ENCODE measurements around the gene GPATCH4. TPM values are rescaled to one million over a fixed set of nuclear protein-coding genes. Genes with fewer than 3 reads are reported as not detected.

The GPATCH4 gene
- total and polyA plus RNA-seq, 7 experiments from 2014 or later, result 33.3 to 59.1 (median 46.1) TPM

DNA sequence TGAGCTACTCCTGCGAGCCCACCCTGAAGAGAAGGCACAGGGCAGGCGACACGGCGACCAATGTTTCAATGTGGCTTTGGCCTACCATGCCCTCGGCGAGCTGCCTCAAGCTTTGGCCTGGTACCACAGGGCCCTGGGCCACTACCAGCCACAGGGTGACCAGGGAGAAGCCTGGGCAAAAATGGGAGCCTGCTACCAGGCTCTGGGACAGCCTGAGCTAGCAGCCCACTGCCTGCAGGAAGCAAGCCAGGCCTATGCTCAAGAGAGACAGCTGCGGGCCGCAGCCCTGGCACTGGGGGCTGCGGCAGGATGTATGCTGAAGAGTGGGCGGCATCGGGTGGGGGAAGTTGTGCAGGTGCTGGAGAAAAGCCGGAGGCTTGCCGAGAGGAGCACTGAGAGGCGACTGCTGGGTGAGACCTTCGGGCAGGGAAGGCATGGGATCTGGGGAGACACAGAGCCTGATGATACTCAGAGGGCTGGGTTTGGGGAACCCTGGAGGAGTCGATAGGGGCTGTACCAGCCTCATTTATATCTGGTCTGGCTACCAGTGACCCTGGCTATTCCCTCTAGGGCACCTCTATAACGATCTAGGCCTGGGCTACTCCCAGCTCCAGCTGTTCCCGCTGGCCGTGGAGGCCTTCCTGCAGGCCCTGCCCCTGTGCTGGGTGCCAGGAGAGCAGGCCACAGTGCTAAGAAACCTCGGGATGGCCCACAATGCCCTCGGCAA lies 19.5 kb downstream of the GPATCH4 start:
- POLR2A ChIA-PET, result interaction anchor here (0.5 to 3.4 kb wide), 18 partner anchors 9 to 127 kb away, joined by 3 to 32 read pairs (median 4); partner anchors contain the start of genes GPATCH4, IQGAP3, MEF2D and NAXE

DNA sequence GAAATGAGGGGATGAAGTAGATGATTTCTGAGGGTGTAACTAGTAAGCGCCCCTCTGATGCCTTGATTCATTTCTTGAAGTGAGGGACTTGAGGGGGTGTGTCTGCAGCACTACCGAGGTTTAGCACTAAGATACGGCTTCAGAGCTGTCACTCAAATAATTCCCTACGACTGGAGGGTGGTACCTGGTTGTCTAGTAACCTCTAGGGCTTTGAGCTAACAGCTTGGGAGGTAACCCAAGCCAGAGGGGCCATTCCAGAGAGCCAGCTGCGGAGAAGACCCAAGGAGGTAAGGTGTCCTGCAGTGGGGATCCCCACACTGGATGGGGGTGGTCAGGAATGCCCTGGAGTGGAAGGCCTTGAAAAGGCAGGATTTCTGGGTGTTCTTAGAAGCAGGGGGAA lies 21.8 kb downstream of the GPATCH4 start, which contains the start of gene TTC24:
TSS of gene TTC24 (plus strand) at position 252 of the 400 bp plus-strand sequence. CDS start 1,642 bp downstream, outside the sequence.
- no peaks in the 10 kb centered on the region for H3K9me3 Mint-ChIP-seq
- POLR2A ChIA-PET, result interaction anchor here (0.6 to 3.4 kb wide), 4 partner anchors 13 to 79 kb away, joined by 3 to 32 read pairs (median 4); partner anchors contain the start of gene MEF2D
- CTCF ChIA-PET, result interaction anchor here (1.0 kb wide), 1 partner anchor 125 kb away, joined by 4 read pairs; no protein-coding TSS in a partner anchor

More for the DNA sequence above, 19.5 kb downstream of the GPATCH4 start:
- Histone ChIP-seq H3K9me3 (ENCODE audit: control insufficient read depth in 2 of 3, low read length in 3 of 3) (no peaks in the 10 kb centered on the region), H3K27ac (ENCODE audit: low read depth, low read length) (peak overlapping the region; percentile 79), H3K4me1 (ENCODE audit: control insufficient read depth in 2 of 2, insufficient read depth in 2 of 2, low read length in 2 of 2) (peaks cover 15 to 25% of the 10 kb centered on the region in 2 donors), H3K27me3 (ENCODE audit: control insufficient read depth in 2 of 2, insufficient read depth in 2 of 2, low read length in 2 of 2) (no peaks in the 10 kb centered on the region), H3K4me3 (ENCODE audit: low read length) (peak overlapping the region; percentile 37), H3K36me3 (ENCODE audit: control insufficient read depth in 2 of 3, insufficient read depth in 3 of 3, low read length in 3 of 3) (no peaks in the 10 kb centered on the region)
- H3K4me3 Mint-ChIP-seq, result peak overlapping the region; percentile 71 to 96 (median 88)
- no peaks in the 10 kb centered on the region for H3K9me3 Mint-ChIP-seq
- intact Hi-C loops (cut with micrococcal nuclease), result loop anchor here in 1 of 2 donors (2.0 kb wide), 1 partner anchor 101 kb away; no protein-coding TSS in a partner anchor
- peak overlapping the region; percentile 88 to 99 (median 97) for H3K27ac Mint-ChIP-seq
- CTCF ChIA-PET, result interaction anchor here (0.7 to 3.0 kb wide), 12 partner anchors 9 to 100 kb away, joined by 3 to 20 read pairs (median 6); partner anchors contain the start of genes NAXE and NES
- ATAC-seq (peak; percentile 68), DNase-seq (peak in 5 of 9 donors; percentile 36 to 59 (median 46))
- H3K4me1 Mint-ChIP-seq, result peaks cover 6 to 40% (median 29%) of the 10 kb centered on the region in 7 donors
- H3K36me3 Mint-ChIP-seq, result peaks cover 0 to 6% (median 1%) of the 10 kb centered on the region in 5 donors
- H3K27me3 Mint-ChIP-seq, result no peaks in the 10 kb centered on the region

DNA sequence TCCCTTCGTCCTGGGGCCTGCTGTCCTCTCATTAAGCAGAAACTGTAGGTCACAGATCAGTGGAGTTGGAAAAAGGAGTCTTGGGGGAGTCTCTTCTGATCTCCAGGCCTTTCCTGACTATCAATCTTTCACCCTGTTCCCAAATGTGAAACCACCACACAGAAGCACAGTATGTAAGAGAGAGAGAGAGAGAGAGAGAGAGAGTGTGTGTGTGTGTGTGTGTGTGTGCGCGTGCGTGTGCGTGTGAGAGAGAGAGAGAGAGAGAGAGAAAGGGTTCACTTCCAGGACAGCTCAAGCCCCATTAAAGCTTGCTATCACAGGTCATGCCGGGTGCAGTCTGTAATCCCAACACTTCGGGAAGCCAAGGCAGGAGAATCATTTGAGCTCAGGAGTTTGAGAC lies 23.2 kb downstream of the GPATCH4 start:
- Mint-ChIP-seq H3K9me3 (no peaks in the 10 kb centered on the region), H3K27me3 (peaks cover 2 to 12% (median 9%) of the 10 kb centered on the region in 5 donors), H3K27ac (peak overlapping the region in 1 of 9 donors; percentile 17), H3K36me3 (peaks cover 0 to 3% (median 0%) of the 10 kb centered on the region in 5 donors), H3K4me1 (peaks cover 7 to 22% (median 19%) of the 10 kb centered on the region in 7 donors), H3K4me3 (no peak overlapping the region)
- no peak for ATAC-seq
- H3K4me3 ChIP-seq (ENCODE audit: low read length), result no peak overlapping the region
- ChIA-PET CTCF (interaction anchor here (0.7 to 0.8 kb wide), 2 partner anchors 77 to 118 kb away, joined by 3 read pairs; no protein-coding TSS in a partner anchor), POLR2A (interaction anchor here (0.6 to 1.9 kb wide), 2 partner anchors 37 to 77 kb away, joined by 3 to 4 read pairs; partner anchors contain the start of gene MEF2D)
- H3K27ac ChIP-seq (ENCODE audit: low read depth, low read length), result no peak overlapping the region
- DNase-seq, result no peak
- H3K27me3 ChIP-seq (ENCODE audit: control insufficient read depth in 2 of 2, insufficient read depth in 2 of 2, low read length in 2 of 2), result no peaks in the 10 kb centered on the region
- intact Hi-C loops (cut with micrococcal nuclease), result no loop called here
- H3K36me3 ChIP-seq (ENCODE audit: control insufficient read depth in 2 of 3, insufficient read depth in 3 of 3, low read length in 3 of 3), result no peaks in the 10 kb centered on the region
- peaks cover 8 to 18% of the 10 kb centered on the region in 2 donors for H3K4me1 ChIP-seq (ENCODE audit: control insufficient read depth in 2 of 2, insufficient read depth in 2 of 2, low read length in 2 of 2)
- no peaks in the 10 kb centered on the region for H3K9me3 ChIP-seq (ENCODE audit: control insufficient read depth in 2 of 3, low read length in 3 of 3)

More for the DNA sequence above, 21.8 kb downstream of the GPATCH4 start, which contains the start of gene TTC24:
- H3K4me1 Mint-ChIP-seq, result peaks cover 6 to 35% (median 24%) of the 10 kb centered on the region in 7 donors
- no peaks in the 10 kb centered on the region for H3K27me3 ChIP-seq (ENCODE audit: control insufficient read depth in 2 of 2, insufficient read depth in 2 of 2, low read length in 2 of 2)
- peaks cover 0 to 3% (median 0%) of the 10 kb centered on the region in 5 donors for H3K36me3 Mint-ChIP-seq
- no peak within 1 kb of the TSS for H3K27ac ChIP-seq (ENCODE audit: low read depth, low read length)
- peaks cover 0 to 6% (median 4%) of the 10 kb centered on the region in 5 donors for H3K27me3 Mint-ChIP-seq
- no peaks in the 10 kb centered on the region for H3K9me3 ChIP-seq (ENCODE audit: control insufficient read depth in 2 of 3, low read length in 3 of 3)
- DNase-seq, result no peak
- intact Hi-C loops (cut with micrococcal nuclease), result no loop called here
- no peaks in the 10 kb centered on the region for H3K36me3 ChIP-seq (ENCODE audit: control insufficient read depth in 2 of 3, insufficient read depth in 3 of 3, low read length in 3 of 3)
- H3K4me3 Mint-ChIP-seq, result no peak within 1 kb of the TSS
- H3K27ac Mint-ChIP-seq, result peak within 1 kb of the TSS in 2 of 9 donors; percentile 14 to 36
- peaks cover 15 to 25% of the 10 kb centered on the region in 2 donors for H3K4me1 ChIP-seq (ENCODE audit: control insufficient read depth in 2 of 2, insufficient read depth in 2 of 2, low read length in 2 of 2)
- ATAC-seq, result no peak
- no peak within 1 kb of the TSS for H3K4me3 ChIP-seq (ENCODE audit: low read length)

GRCh38 chr1:156577550-156577949 lies 23.7 kb downstream of the GPATCH4 start:
- no peaks in the 10 kb centered on the region for H3K9me3 Mint-ChIP-seq
- no peak overlapping the region for H3K27ac Mint-ChIP-seq
- H3K27ac ChIP-seq (ENCODE audit: low read depth, low read length), result no peak overlapping the region
- no peak overlapping the region for H3K4me3 Mint-ChIP-seq
- ChIA-PET CTCF (interaction anchor here (0.7 kb wide), 1 partner anchor 117 kb away, joined by 3 read pairs; no protein-coding TSS in a partner anchor), POLR2A (interaction anchor here (1.9 kb wide), 1 partner anchor 77 kb away, joined by 4 read pairs; the partner anchor contains the start of gene MEF2D)
- H3K27me3 ChIP-seq (ENCODE audit: control insufficient read depth in 2 of 2, insufficient read depth in 2 of 2, low read length in 2 of 2), result peaks cover 0 to under 1% of the 10 kb centered on the region in 2 donors
- H3K27me3 Mint-ChIP-seq, result peaks cover 7 to 16% (median 14%) of the 10 kb centered on the region in 5 donors
- no peak overlapping the region for H3K4me3 ChIP-seq (ENCODE audit: low read length)
- H3K9me3 ChIP-seq (ENCODE audit: control insufficient read depth in 2 of 3, low read length in 3 of 3), result no peaks in the 10 kb centered on the region
- H3K36me3 ChIP-seq (ENCODE audit: control insufficient read depth in 2 of 3, insufficient read depth in 3 of 3, low read length in 3 of 3), result no peaks in the 10 kb centered on the region
- no peak for ATAC-seq
- no peak for DNase-seq
- intact Hi-C loops (cut with micrococcal nuclease), result no loop called here
- peaks cover 5 to 14% of the 10 kb centered on the region in 2 donors for H3K4me1 ChIP-seq (ENCODE audit: control insufficient read depth in 2 of 2, insufficient read depth in 2 of 2, low read length in 2 of 2)
- H3K36me3 Mint-ChIP-seq, result peaks cover 0 to 3% (median 0%) of the 10 kb centered on the region in 5 donors
- H3K4me1 Mint-ChIP-seq, result peaks cover 11 to 22% (median 21%) of the 10 kb centered on the region in 7 donors

DNA sequence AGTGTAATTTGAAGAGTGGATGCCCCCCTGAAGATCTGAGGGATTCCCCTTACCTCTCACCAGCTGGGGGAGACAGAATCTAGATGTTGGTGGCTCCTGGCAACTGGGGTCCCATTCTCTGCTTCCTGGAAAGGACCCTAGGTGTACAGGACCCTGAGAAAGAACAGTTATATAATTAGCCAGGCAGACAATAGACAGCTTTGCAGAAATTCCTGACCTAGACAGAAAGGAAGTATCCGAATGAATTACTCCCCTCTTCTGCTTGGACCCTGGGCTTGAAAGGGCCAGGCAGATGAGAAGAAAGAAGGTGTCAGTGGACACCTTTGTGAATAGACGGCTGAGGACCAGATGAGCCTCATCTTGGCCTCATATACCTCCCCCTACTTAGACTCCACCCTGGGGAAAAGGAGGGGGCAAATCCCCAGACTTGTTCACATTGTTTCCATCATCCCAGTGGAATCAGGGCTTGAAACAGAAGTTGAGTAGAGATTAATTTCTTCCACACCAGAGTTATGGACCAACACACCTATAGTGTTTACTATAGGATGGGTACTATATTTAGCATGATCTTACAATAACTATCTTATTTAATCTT lies 27.1 kb downstream of the GPATCH4 start:
- ATAC-seq (no peak), DNase-seq (no peak)
- H3K27me3 Mint-ChIP-seq, result peaks cover 16 to 41% (median 32%) of the 10 kb centered on the region in 5 donors
- intact Hi-C loops (cut with micrococcal nuclease), result loop anchor here in 1 of 2 donors (5.0 kb wide), 1 partner anchor 33 kb away; no protein-coding TSS in a partner anchor
- H3K27ac ChIP-seq (ENCODE audit: low read depth, low read length), result no peak overlapping the region
- H3K4me1 ChIP-seq (ENCODE audit: control insufficient read depth in 2 of 2, insufficient read depth in 2 of 2, low read length in 2 of 2), result peaks cover 4 to 9% of the 10 kb centered on the region in 2 donors
- no peak overlapping the region for H3K27ac Mint-ChIP-seq
- H3K4me1 Mint-ChIP-seq, result peaks cover 10 to 27% (median 19%) of the 10 kb centered on the region in 7 donors
- no peaks in the 10 kb centered on the region for H3K36me3 ChIP-seq (ENCODE audit: control insufficient read depth in 2 of 3, insufficient read depth in 3 of 3, low read length in 3 of 3)
- H3K27me3 ChIP-seq (ENCODE audit: control insufficient read depth in 2 of 2, insufficient read depth in 2 of 2, low read length in 2 of 2), result peaks cover 0 to 16% of the 10 kb centered on the region in 2 donors
- peaks cover 0 to 5% (median 0%) of the 10 kb centered on the region in 5 donors for H3K36me3 Mint-ChIP-seq
- H3K4me3 Mint-ChIP-seq, result no peak overlapping the region
- ChIA-PET POLR2A (no interaction called here), CTCF (no interaction called here)
- H3K9me3 ChIP-seq (ENCODE audit: control insufficient read depth in 2 of 3, low read length in 3 of 3), result no peaks in the 10 kb centered on the region
- H3K9me3 Mint-ChIP-seq, result peaks cover 0 to 2% (median 0%) of the 10 kb centered on the region in 11 donors
- no peak overlapping the region for H3K4me3 ChIP-seq (ENCODE audit: low read length)

DNA sequence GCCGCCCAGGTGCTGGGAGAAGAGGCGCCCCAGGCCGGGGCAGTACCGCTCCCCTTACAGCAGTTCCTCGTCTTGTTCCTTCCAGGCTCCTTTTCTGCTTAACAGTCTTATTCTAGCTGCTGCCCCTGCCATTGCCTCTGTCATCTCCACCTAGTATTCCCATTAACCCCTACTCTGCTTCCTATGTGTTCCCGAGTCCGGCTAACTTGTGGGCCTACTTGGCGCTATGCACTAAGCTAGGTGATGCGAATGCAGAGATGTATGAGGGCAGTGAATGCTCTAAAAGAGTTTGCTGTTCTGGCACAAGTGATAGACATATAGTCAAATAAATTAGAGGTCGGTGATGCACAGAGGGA lies 28.6 kb downstream of the GPATCH4 start:
- peak overlapping the region in 4 of 9 donors; percentile 21 to 59 (median 40) for H3K27ac Mint-ChIP-seq
- Histone ChIP-seq H3K9me3 (ENCODE audit: control insufficient read depth in 2 of 3, low read length in 3 of 3) (no peaks in the 10 kb centered on the region), H3K27ac (ENCODE audit: low read depth, low read length) (no peak overlapping the region), H3K36me3 (ENCODE audit: control insufficient read depth in 2 of 3, insufficient read depth in 3 of 3, low read length in 3 of 3) (no peaks in the 10 kb centered on the region), H3K4me1 (ENCODE audit: control insufficient read depth in 2 of 2, insufficient read depth in 2 of 2, low read length in 2 of 2) (peaks cover 4 to 9% of the 10 kb centered on the region in 2 donors), H3K4me3 (ENCODE audit: low read length) (peak overlapping the region; percentile 41), H3K27me3 (ENCODE audit: control insufficient read depth in 2 of 2, insufficient read depth in 2 of 2, low read length in 2 of 2) (peaks cover 0 to 16% of the 10 kb centered on the region in 2 donors)
- H3K4me1 Mint-ChIP-seq, result peaks cover 10 to 27% (median 19%) of the 10 kb centered on the region in 7 donors
- peaks cover 0 to 2% (median 0%) of the 10 kb centered on the region in 11 donors for H3K9me3 Mint-ChIP-seq
- DNase-seq, result no peak
- CTCF ChIA-PET, result interaction anchor here (0.6 to 0.7 kb wide), 2 partner anchors 16 to 51 kb away, joined by 3 read pairs; no protein-coding TSS in a partner anchor
- H3K36me3 Mint-ChIP-seq, result peaks cover 0 to 7% (median 0%) of the 10 kb centered on the region in 5 donors
- H3K4me3 Mint-ChIP-seq, result peak overlapping the region; percentile 69 to 94 (median 84)
- ATAC-seq, result no peak
- peaks cover 16 to 41% (median 32%) of the 10 kb centered on the region in 5 donors for H3K27me3 Mint-ChIP-seq
- intact Hi-C loops (cut with micrococcal nuclease), result loop anchor here (1.0 to 5.0 kb wide), 8 partner anchors 19 to 116 kb away; partner anchors contain the start of genes MEF2D (in 1 of the 2) and NAXE (in 1 of the 2)
- POLR2A ChIA-PET, result interaction anchor here (0.6 to 1.6 kb wide), 3 partner anchors 10 to 70 kb away, joined by 3 to 4 read pairs (median 3); no protein-coding TSS in a partner anchor
